A549 (cell line): ENCODE data around the gene LY6G5B. TPM values are rescaled to one million over a fixed set of nuclear protein-coding genes. Genes with fewer than 3 reads are reported as not detected.

ENCODE experiments used
- ATAC-seq, 2 experiments: fragments of 200-7000 bp in 1 of 2; fragments of >200 bp in 1 of 2; cut with Nextera tagmentation in 1 of 2; cut with Tn5 transposase in 1 of 2; 3 replicates each; pipeline versions ENCODE4 v1.8.0 to v1.9.1; 2018 to 2020; ENCODE audit warnings: mild to moderate bottlenecking in 1 of 2, moderate library complexity in 1 of 2
- CTCF ChIA-PET: fragments of 300-600 bp; sonication (Branson Sonifier 250); formaldehyde crosslinking; extraction: SDS; loops from one replicate; lab custom pipeline; 2021; ENCODE audit warnings: antibody characterized with exemption, inconsistent platforms; lab: Yijun Ruan, JAX
- POLR2A ChIA-PET: fragments of 350-600 bp; formaldehyde crosslinking; extraction: SDS; loops from one replicate; lab custom pipeline; 2021; ENCODE audit warnings: antibody characterized with exemption, inconsistent platforms; lab: Yijun Ruan, JAX
- DNase-seq, 2 experiments: peaks; one replicate each; pipeline versions ENCODE4 v3.0.0 to v3.0.0-alpha.2; 2011 to 2016; ENCODE audit warnings: low read depth in 1 of 2, low spot score in 1 of 2
- FAIRE-seq: peaks from 2 replicates; lab custom pipeline; 2011; peaks lifted over from hg19 to GRCh38; lab: Jason Lieb, UNC
- H3K27ac ChIP-seq, 2 experiments: fragments of >200 bp; sonication (Bioruptor Twin); formaldehyde crosslinking; 3 replicates each; pipeline ENCODE4 v1.5.1; 2016 to 2017
- H3K4me1 ChIP-seq: fragments of >200 bp; sonication (Bioruptor Twin); formaldehyde crosslinking; 3 replicates; pipeline ENCODE4 v1.6.1; 2016
- H3K4me2 ChIP-seq: fragments of >200 bp; sonication (Bioruptor Twin); formaldehyde crosslinking; 3 replicates; pipeline ENCODE4 v1.6.1; 2016
- H3K4me3 ChIP-seq: fragments of >200 bp; sonication (Bioruptor Twin); formaldehyde crosslinking; 3 replicates; pipeline ENCODE4 v1.5.1; 2016
- H3K9me3 ChIP-seq: fragments of >200 bp; sonication (Bioruptor Twin); formaldehyde crosslinking; 3 replicates; pipeline ENCODE4 v1.6.1; 2016
- CBX8 ChIP-seq: fragments of 200-600 bp; sonication (generic); IDR thresholded peaks from 2 replicates; pipeline ENCODE4 v1.6.1; 2016
- EHF ChIP-seq: fragments of 250-450 bp; sonication (Bioruptor Pico); IDR thresholded peaks from 2 replicates; pipeline ENCODE4 v1.5.0; 2020; ENCODE audit warnings: mild to moderate bottlenecking
- EHMT2 ChIP-seq: fragments of 200-600 bp; sonication (generic); IDR thresholded peaks from 2 replicates; pipeline ENCODE4 v1.6.1; 2016; ENCODE audit warnings: antibody characterized with exemption, low read depth, mild to moderate bottlenecking, moderate library complexity
- FOSB ChIP-seq: fragments of 250-450 bp; sonication (Bioruptor Pico); IDR thresholded peaks from 2 replicates; pipeline ENCODE4 v1.5.0; 2020; ENCODE audit warnings: mild to moderate bottlenecking, moderate library complexity
- HMGXB4 ChIP-seq: fragments of 250-450 bp; sonication (Bioruptor Pico); IDR thresholded peaks from 2 replicates; pipeline ENCODE4 v1.5.0; 2021; ENCODE audit warnings: mild to moderate bottlenecking, moderate library complexity, borderline replicate concordance
- HOXA7 ChIP-seq: fragments of 250-450 bp; sonication (Bioruptor Pico); IDR thresholded peaks from 2 replicates; pipeline ENCODE4 v1.5.0; 2020; ENCODE audit warnings: mild to moderate bottlenecking, moderate library complexity
- JUN ChIP-seq, 2 experiments: fragments of >200 bp; sonication (Bioruptor Twin); formaldehyde crosslinking; IDR thresholded peaks; 2 replicates in 1 of 2; 3 replicates in 1 of 2; pipeline ENCODE4 v1.6.1; 2016 to 2017
- MYC ChIP-seq: IDR thresholded peaks from 2 replicates; pipeline ENCODE4 v1.6.1; 2012; ENCODE audit warnings: mild to moderate bottlenecking, inconsistent platforms, low read length, improper control_type of control experiment, borderline replicate concordance
- NR3C1 ChIP-seq: fragments of >200 bp; sonication (Bioruptor Twin); formaldehyde crosslinking; IDR thresholded peaks from 3 replicates; pipeline ENCODE4 v1.6.1; 2017
- POLR2A ChIP-seq: IDR thresholded peaks from 2 replicates; pipeline ENCODE4 v1.6.1; 2012; ENCODE audit warnings: mild to moderate bottlenecking, low read length
- POLR2AphosphoS2 ChIP-seq: conservative IDR thresholded peaks from 2 replicates; pipeline ENCODE4 v1.6.1; 2012; ENCODE audit warnings: low read length, improper control_type of control experiment, inconsistent platforms
- RAD21 ChIP-seq, 2 experiments: fragments of >200 bp in 1 of 2; sonication (Bioruptor Twin) in 1 of 2; formaldehyde crosslinking in 1 of 2; IDR thresholded peaks in 1 of 2; conservative IDR thresholded peaks in 1 of 2; 2 replicates in 1 of 2; 3 replicates in 1 of 2; pipeline ENCODE4 v1.6.1; 2012 to 2018; ENCODE audit warnings: inconsistent platforms in 1 of 2
- RCOR1 ChIP-seq: fragments of 150-350 bp; IDR thresholded peaks from 2 replicates; pipeline ENCODE4 v1.6.1; 2014; ENCODE audit warnings: antibody characterized with exemption, low read length, low read depth
- REST ChIP-seq: fragments of 200-600 bp; sonication (generic); IDR thresholded peaks from 2 replicates; pipeline ENCODE4 v1.6.1; 2016; ENCODE audit warnings: antibody characterized with exemption, mild to moderate bottlenecking, moderate library complexity
- RNF2 ChIP-seq: fragments of 200-600 bp; sonication (generic); IDR thresholded peaks from 2 replicates; pipeline ENCODE4 v1.6.1; 2016; ENCODE audit warnings: low read depth, mild to moderate bottlenecking, antibody characterized with exemption, moderate library complexity, borderline replicate concordance
- TP53 ChIP-seq: fragments of 250-450 bp; sonication (Bioruptor Pico); IDR thresholded peaks from 2 replicates; pipeline ENCODE4 v1.5.0; 2021; ENCODE audit warnings: mild to moderate bottlenecking, moderate library complexity
- USF2 ChIP-seq: fragments of 450-650 bp; IDR thresholded peaks from 2 replicates; pipeline ENCODE4 v1.6.1; 2014; ENCODE audit warnings: antibody characterized with exemption
- ZC3H11A ChIP-seq: fragments of 450-650 bp; IDR thresholded peaks from 2 replicates; pipeline ENCODE4 v1.6.1; 2014; ENCODE audit warnings: antibody characterized with exemption, mild to moderate bottlenecking
- ZFP36 ChIP-seq: fragments of 450-650 bp; IDR thresholded peaks from 2 replicates; pipeline ENCODE4 v1.6.1; 2014; ENCODE audit warnings: borderline replicate concordance; ENCODE audit not compliant: partially characterized antibody
- ZNF302 ChIP-seq: fragments of 250-450 bp; sonication (Bioruptor Pico); IDR thresholded peaks from 2 replicates; pipeline ENCODE4 v1.9.0; 2021; ENCODE audit warnings: inconsistent platforms, mild to moderate bottlenecking, moderate library complexity
- WGBS: methylation state at CpG from one replicate; pipeline ENCODE4 v1.1.6; 2017; ENCODE audit errors: missing lambda C conversion rate; 5-methylcytosine and 5-hydroxymethylcytosine counted together
- polyA plus RNA-seq, 4 experiments: library from polyadenylated mRNA; depleted of rRNA in 3 of 4; stranded (reverse); fragments of >200 nt; fragmentation: RNase III in 1 of 4; extraction: RNeasy Plus Mini Kit Qiagen cat#74134 plus additional on column Dnase treatment in 1 of 4; gene quantifications; 2 replicates in 3 of 4; 3 replicates in 1 of 4; pipeline ENCODE4 v1.2.3, GENCODE V29; 2011 to 2017

LY6G5B gene
- polyA plus RNA-seq, 2 of the 4 experiments (the other 2 are of a cell fraction) = 5.9 to 9.9 TPM

- TF ChIP-seq USF2 (no peak), RNF2 (no peak)
These were observed 31.1 kb downstream of the LY6G5B start (continued) for GRCh38 chr6:31700740-31701401.

- CTCF ChIA-PET = interaction anchor here (1.5 to 3.1 kb wide), 2 partner anchors 8 to 128 kb away, joined by 3 to 9 read pairs; no protein-coding TSS in a partner anchor
- peaks cover 13% of the 10 kb centered on the region; the same call in 2 of the 3 replicates for H3K4me1 ChIP-seq
- TF ChIP-seq POLR2A (no peak), NR3C1 (no peak), RCOR1 (no peak), ZC3H11A (no peak), ZNF302 (CRISPR knock-in tag) (no peak), USF2 (no peak), RAD21 (conservative IDR thresholded peaks at IDR 0.05 in 1 of 2, IDR thresholded peaks at IDR 0.05 in 1 of 2) (no peak), JUN (IDR thresholded peaks at IDR 0.05) (no peak), MYC (no peak), HOXA7 (no peak), TP53 (CRISPR knock-in tag) (no peak), ZFP36 (no peak), FOSB (CRISPR knock-in tag) (no peak), REST (no peak), POLR2AphosphoS2 (no peak), CBX8 (no peak), HMGXB4 (CRISPR knock-in tag) (no peak), EHMT2 (no peak), EHF (CRISPR knock-in tag) (no peak)
- TF ChIP-seq, all 56 proteins: peak for 0
- DNase-seq (no peak), ATAC-seq (no peak), FAIRE-seq (no peak)
- POLR2A ChIA-PET = no interaction called here
- no peaks in the 10 kb centered on the region for H3K9me3 ChIP-seq
- H3K4me2 ChIP-seq = peak overlapping the region; percentile 81
- H3K4me3 ChIP-seq = peak overlapping the region; percentile 72
- peak overlapping the region; percentile 84 to 92 for H3K27ac ChIP-seq
- WGBS = 64% methylated on average over 7 of the region's 7 CpGs
These were observed 32.1 kb downstream of the LY6G5B start for GRCh38 chr6:31701666-31702404.
